ENCODE results near the gene GPR156. TPM values are rescaled to one million over a fixed set of nuclear protein-coding genes. Genes with fewer than 3 reads are reported as not detected.

GPR156 gene
- polyA plus RNA-seq, 1 donor from 2014 or later = 0.22 TPM

GRCh38 chr3:120181632-120182031 lies 103.4 kb downstream of the GPR156 start:
- H4K20me1 ChIP-seq (ENCODE audit: insufficient read depth) = no peaks in the 10 kb centered on the region
- H3K27ac ChIP-seq (ENCODE audit: low read length) = no peak overlapping the region
- H3K4me3 ChIP-seq (ENCODE audit: low read length) = no peak overlapping the region
- H3K4me2 ChIP-seq (ENCODE audit: low read length) = no peak overlapping the region
- no peaks in the 10 kb centered on the region for H3K9me2 ChIP-seq (ENCODE audit: insufficient read depth, low read length)
- H2AFZ ChIP-seq (ENCODE audit: low read depth, low read length) = no peak overlapping the region
- no peaks in the 10 kb centered on the region for H3K79me2 ChIP-seq (replicated peaks; ENCODE audit: insufficient read depth, low read length)
- TF ChIP-seq POLR2AphosphoS5 (IDR thresholded peaks at IDR 0.05) = no peak
- TF ChIP-seq REST (IDR thresholded peaks at IDR 0.05; ENCODE audit: borderline replicate concordance) = no peak
- TF ChIP-seq EZH2 (IDR thresholded peaks at IDR 0.05; ENCODE audit: borderline replicate concordance, insufficient read depth, low read length, poor library complexity, severe bottlenecking) = no peak
- no peak for TF ChIP-seq MXI1 (conservative IDR thresholded peaks at IDR 0.05; ENCODE audit: poor library complexity, severe bottlenecking)
- TF ChIP-seq EP300 (conservative IDR thresholded peaks at IDR 0.05; ENCODE audit: poor library complexity, severe bottlenecking) = no peak
- H3F3A ChIP-seq (ENCODE audit: insufficient read depth, low read length, poor library complexity, severe bottlenecking) = no peaks in the 10 kb centered on the region
- no peaks in the 10 kb centered on the region for H3K36me3 ChIP-seq (ENCODE audit: insufficient read depth, low read length)
- no peak overlapping the region for H3K9ac ChIP-seq (ENCODE audit: low read length)
- no peaks in the 10 kb centered on the region for H3K27me3 ChIP-seq (ENCODE audit: insufficient read depth, low read depth, low read length)
- no peaks in the 10 kb centered on the region for H3K9me3 ChIP-seq (ENCODE audit: low read length)

- Histone ChIP-seq H3K4me2 (ENCODE audit: low read length) (no peak overlapping the region), H3K79me2 (replicated peaks; ENCODE audit: insufficient read depth, low read length) (no peaks in the 10 kb centered on the region), H3K27me3 (ENCODE audit: insufficient read depth, low read depth, low read length) (no peaks in the 10 kb centered on the region), H3K9ac (ENCODE audit: low read length) (no peak overlapping the region), H3K27ac (ENCODE audit: low read length) (no peak overlapping the region), H3K4me3 (ENCODE audit: low read length) (no peak overlapping the region), H3K36me3 (ENCODE audit: insufficient read depth, low read length) (no peaks in the 10 kb centered on the region), H3K9me2 (ENCODE audit: insufficient read depth, low read length) (no peaks in the 10 kb centered on the region), H2AFZ (ENCODE audit: low read depth, low read length) (no peak overlapping the region), H3F3A (ENCODE audit: insufficient read depth, low read length, poor library complexity, severe bottlenecking) (no peaks in the 10 kb centered on the region), H4K20me1 (ENCODE audit: insufficient read depth) (no peaks in the 10 kb centered on the region), H3K9me3 (ENCODE audit: low read length) (no peaks in the 10 kb centered on the region)
- TF ChIP-seq EZH2 (IDR thresholded peaks at IDR 0.05; ENCODE audit: borderline replicate concordance, insufficient read depth, low read length, poor library complexity, severe bottlenecking) (no peak), SMC3 (conservative IDR thresholded peaks at IDR 0.05; ENCODE audit: poor library complexity) (no peak), MXI1 (conservative IDR thresholded peaks at IDR 0.05; ENCODE audit: poor library complexity, severe bottlenecking) (no peak), EP300 (conservative IDR thresholded peaks at IDR 0.05; ENCODE audit: poor library complexity, severe bottlenecking) (no peak), POLR2AphosphoS5 (IDR thresholded peaks at IDR 0.05) (no peak), RAD21 (conservative IDR thresholded peaks at IDR 0.05) (no peak), TAF1 (IDR thresholded peaks at IDR 0.05; ENCODE audit: low read depth) (no peak), REST (IDR thresholded peaks at IDR 0.05; ENCODE audit: borderline replicate concordance) (no peak), CTCF (IDR thresholded peaks at IDR 0.05; ENCODE audit: poor library complexity, severe bottlenecking) (no peak)
These were observed 104.2 kb downstream of the GPR156 start for GRCh38 chr3:120180731-120181412.
